Measurements from ENCODE around the gene GOLGA6L2.

The GOLGA6L2 gene, protein sequence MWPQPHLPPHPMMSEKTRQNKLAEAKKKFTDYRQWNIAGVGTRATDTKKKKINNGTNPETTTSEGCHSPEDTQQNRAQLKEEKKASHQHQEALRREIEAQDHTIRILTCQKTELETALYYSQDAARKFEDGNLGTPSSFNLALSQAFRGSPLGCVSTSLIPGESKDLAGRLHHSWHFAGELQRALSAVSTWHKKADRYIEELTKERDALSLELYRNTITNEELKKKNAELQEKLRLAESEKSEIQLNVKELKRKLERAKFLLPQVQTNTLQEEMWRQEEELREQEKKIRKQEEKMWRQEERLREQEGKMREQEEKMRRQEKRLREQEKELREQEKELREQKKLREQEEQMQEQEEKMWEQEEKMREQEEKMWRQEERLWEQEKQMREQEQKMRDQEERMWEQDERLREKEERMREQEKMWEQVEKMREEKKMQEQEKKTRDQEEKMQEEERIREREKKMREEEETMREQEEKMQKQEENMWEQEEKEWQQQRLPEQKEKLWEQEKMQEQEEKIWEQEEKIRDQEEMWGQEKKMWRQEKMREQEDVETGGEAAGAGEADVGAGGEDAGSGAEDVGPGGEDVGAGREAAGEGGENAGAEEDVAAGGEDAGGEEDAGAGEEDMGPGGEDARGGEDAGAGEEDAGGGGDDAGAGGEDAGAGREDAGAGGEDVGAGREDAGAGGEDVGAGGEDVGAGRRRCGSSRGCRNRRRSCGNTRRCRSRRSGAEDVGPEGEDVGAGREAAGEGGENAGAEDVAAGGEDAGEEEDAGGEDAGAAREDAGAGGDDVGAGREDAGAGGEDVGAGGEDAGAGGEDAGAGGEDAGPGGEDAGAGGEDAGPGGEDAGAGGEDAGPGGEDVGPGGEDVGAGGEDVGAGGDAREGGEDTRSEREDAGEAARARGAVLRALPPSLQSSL

DNA sequence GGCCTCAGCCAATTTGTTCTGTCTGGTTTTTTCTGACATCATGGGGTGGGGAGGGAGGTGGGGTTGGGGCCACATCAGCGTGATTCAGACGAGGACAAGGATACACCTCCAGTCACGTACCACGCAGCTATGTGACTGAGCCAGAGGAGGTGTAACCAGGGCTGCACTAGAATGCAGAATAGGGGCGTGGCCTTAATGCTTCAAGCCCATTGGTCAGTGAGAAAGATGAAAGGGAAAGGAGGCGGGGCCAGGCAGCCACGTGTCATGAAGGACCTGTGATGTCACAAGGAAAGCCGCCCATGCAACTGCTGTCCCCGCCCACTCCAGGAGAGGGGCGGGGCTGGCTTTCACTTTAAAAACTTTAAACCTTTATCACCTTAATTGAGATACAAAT, at the start of gene GOLGA6L2:
Gene GOLGA6L2 (minus strand): TSS at position 137 of the 394 bp plus-strand sequence. CDS start 62 bp downstream, at position 75.
- no peaks in the 10 kb centered on the region for H3K9me3 Mint-ChIP-seq
- H3K27ac Mint-ChIP-seq: no peak within 1 kb of the TSS
- no peaks in the 10 kb centered on the region for H3K36me3 Mint-ChIP-seq (ENCODE audit: low read depth)
- no peaks in the 10 kb centered on the region for H3K4me1 Mint-ChIP-seq (ENCODE audit: low read depth)
- H3K27me3 Mint-ChIP-seq (ENCODE audit: low read depth): no peaks in the 10 kb centered on the region
- no peak for DNase-seq (ENCODE audit: low spot score)
- no peak within 1 kb of the TSS for H3K4me3 Mint-ChIP-seq

DNA sequence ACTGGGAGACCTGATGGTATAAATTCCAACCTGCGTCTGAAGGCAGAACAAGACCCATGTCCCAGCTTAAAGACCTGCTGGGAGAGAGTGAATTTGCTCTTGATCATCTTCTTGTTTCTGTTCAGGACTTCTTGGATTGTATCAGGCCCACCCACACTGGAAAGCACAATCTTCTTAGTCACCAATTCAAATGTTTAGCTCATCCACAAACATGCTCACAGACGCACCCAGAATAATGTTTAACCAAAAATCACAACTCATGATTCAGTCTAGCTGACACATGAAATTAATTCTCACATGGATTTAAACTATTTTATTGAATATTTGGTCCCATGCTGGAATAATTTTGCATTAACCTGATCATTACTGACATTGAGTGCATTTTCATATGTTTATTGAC, 37.8 kb upstream of the GOLGA6L2 start:
- no peak overlapping the region for H3K4me3 Mint-ChIP-seq
- H3K36me3 Mint-ChIP-seq (ENCODE audit: low read depth): no peaks in the 10 kb centered on the region
- no peaks in the 10 kb centered on the region for H3K9me3 Mint-ChIP-seq
- H3K27ac Mint-ChIP-seq: no peak overlapping the region
- H3K4me1 Mint-ChIP-seq (ENCODE audit: low read depth): no peaks in the 10 kb centered on the region
- DNase-seq (ENCODE audit: low spot score): no peak
- H3K27me3 Mint-ChIP-seq (ENCODE audit: low read depth): no peaks in the 10 kb centered on the region

DNA sequence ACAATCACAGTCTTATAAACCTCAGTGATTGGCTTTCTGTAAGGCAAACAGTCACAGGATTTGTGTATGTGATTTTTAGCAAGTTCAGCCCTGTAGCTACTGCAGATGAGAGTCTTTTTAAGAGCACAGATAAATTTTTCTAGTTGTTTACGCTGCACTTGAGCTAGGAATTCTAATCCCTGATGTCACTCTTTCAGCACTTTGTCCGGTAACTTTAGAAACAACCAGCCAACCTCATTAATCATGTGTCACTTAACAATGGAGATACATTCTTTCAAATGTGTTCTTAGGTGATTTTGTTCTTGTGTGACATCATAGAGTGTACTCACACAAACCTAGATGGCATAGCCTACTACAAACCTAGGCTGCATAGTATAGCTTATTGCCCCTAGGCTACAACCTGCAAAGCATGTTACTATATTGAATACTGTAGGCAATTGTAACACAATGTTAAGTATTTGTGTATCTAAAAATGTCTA, 36.8 kb upstream of the GOLGA6L2 start:
- Mint-ChIP-seq H3K36me3 (ENCODE audit: low read depth) (no peaks in the 10 kb centered on the region), H3K4me3 (no peak overlapping the region)

DNA sequence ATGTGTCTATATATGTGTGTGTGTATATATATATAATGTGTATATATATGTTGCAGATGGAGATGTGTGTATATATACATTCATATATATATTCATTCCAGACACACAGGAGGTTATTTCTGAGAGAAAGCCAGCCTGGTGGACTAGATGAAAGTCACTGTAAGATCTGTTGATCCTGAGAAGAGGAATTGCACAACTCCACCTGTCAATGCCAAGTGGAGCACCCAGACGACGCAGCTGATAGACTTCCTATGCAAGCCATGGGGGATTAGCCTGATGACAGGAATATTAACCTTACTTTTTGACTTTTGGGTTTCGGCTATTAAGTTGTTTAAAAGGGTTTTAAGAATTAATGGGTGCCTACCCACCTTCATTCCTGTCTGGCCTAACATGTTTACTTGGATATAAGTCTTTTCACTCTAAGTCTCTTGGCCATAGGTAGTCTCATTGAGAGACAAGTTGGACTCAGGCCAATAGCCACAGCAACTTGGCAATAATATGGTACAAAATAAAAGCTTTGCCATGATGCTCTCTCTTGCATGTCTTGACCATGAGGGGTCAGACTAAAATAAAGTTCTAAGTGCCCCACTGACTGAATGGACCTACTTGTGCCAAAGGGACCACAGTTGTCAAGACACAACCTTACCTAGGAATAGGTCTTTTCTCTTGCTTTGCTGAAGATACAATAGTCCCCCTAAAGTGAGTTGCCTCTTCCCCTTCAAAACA, 35.9 kb upstream of the GOLGA6L2 start:
- no peaks in the 10 kb centered on the region for H3K36me3 Mint-ChIP-seq (ENCODE audit: low read depth)
- no peak overlapping the region for H3K4me3 Mint-ChIP-seq
- H3K27me3 Mint-ChIP-seq (ENCODE audit: low read depth): no peaks in the 10 kb centered on the region
- DNase-seq (ENCODE audit: low spot score): no peak
- no peaks in the 10 kb centered on the region for H3K9me3 Mint-ChIP-seq
- H3K27ac Mint-ChIP-seq: no peak overlapping the region
- H3K4me1 Mint-ChIP-seq (ENCODE audit: low read depth): no peaks in the 10 kb centered on the region

More for the DNA sequence above, 36.8 kb upstream of the GOLGA6L2 start:
- DNase-seq (ENCODE audit: low spot score): no peak
- Mint-ChIP-seq H3K4me1 (ENCODE audit: low read depth) (no peaks in the 10 kb centered on the region), H3K27ac (no peak overlapping the region), H3K27me3 (ENCODE audit: low read depth) (no peaks in the 10 kb centered on the region), H3K9me3 (no peaks in the 10 kb centered on the region)

DNA sequence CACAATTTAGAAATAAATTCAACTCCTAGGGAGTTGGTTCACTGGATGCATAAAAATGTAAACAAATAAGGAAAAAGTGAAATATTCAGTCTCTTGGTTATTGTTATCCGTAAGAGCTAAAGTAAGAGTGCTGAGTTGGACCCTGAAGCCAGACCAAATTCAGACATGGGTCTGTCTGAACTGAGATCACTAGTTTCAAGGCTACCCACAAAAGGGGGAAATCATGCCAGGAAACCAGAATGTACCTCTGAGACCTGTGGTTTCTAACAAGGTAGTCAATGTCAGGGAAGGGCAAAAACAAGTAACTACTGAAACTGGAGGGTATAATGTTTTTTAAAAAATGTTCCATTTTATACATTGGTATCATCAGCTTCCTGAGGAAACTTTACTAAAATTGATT, 35.2 kb upstream of the GOLGA6L2 start:
- Mint-ChIP-seq H3K4me1 (ENCODE audit: low read depth) (no peaks in the 10 kb centered on the region), H3K36me3 (ENCODE audit: low read depth) (no peaks in the 10 kb centered on the region), H3K4me3 (no peak overlapping the region), H3K9me3 (no peaks in the 10 kb centered on the region), H3K27ac (no peak overlapping the region), H3K27me3 (ENCODE audit: low read depth) (no peaks in the 10 kb centered on the region)
- DNase-seq (ENCODE audit: low spot score): no peak

DNA sequence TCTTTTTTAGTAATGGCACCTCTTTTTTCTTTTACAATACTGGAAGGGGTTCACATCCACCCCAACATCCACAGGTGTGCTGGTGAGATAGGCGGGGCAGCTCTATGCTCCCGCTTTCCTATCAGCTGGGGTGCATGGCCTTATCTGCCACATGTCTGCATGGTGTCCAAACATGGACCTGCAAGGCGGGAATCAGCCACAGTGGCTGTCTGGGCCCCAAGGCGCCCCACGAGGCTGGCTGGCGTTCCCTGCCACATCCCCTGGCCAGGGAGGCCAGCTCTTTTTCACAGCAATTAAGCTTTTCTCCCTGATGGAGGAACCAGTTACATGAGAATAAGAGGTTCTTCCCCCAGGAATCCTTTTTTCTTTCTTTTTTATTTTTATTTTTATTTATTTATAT, 30.9 kb upstream of the GOLGA6L2 start:
- Mint-ChIP-seq H3K4me1 (ENCODE audit: low read depth) (no peaks in the 10 kb centered on the region), H3K4me3 (no peak overlapping the region), H3K9me3 (no peaks in the 10 kb centered on the region), H3K27ac (no peak overlapping the region), H3K27me3 (ENCODE audit: low read depth) (no peaks in the 10 kb centered on the region), H3K36me3 (ENCODE audit: low read depth) (no peaks in the 10 kb centered on the region)
- no peak for DNase-seq (ENCODE audit: low spot score)

DNA sequence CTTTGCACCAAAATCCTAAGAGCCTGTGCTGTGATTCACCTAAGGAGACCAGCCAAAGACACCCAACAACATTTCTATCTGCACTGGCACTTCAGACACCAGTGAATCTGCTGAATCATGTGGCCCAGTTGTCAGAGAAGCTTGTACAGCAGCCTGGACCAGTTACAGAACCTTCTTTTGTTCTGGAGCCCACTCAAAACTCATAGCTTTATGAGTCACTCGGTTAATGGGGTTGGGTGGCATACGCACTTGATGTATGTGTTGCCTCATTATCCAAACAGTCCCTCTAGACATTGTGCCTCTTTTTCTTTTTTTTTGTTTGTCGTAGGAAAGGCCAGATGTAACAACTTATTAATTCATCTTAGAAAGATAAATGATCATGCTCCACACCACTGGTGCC, 25.6 kb upstream of the GOLGA6L2 start:
- Mint-ChIP-seq H3K36me3 (ENCODE audit: low read depth) (no peaks in the 10 kb centered on the region), H3K27ac (no peak overlapping the region), H3K27me3 (ENCODE audit: low read depth) (no peaks in the 10 kb centered on the region), H3K4me1 (ENCODE audit: low read depth) (no peaks in the 10 kb centered on the region), H3K9me3 (no peaks in the 10 kb centered on the region), H3K4me3 (no peak overlapping the region)
- no peak for DNase-seq (ENCODE audit: low spot score)

DNA sequence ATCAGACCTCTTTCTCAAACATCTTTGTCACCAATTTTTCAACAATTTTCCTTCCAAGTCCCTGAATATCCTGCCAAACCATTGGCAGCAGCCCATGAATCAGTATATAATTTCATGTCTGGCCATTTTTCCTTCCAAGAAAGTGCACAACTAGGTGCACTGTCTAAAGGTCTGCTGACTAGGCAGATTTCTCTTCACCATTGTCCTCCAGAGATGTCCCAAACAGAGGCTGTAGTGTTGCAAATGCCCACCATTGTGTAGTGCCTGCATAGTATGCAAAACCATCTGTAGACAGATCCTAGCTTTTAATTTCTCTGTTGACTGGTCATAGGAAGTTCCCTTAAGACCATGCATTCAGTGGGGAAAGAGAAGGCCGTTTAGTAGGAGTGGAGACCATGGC, 25.0 kb upstream of the GOLGA6L2 start:
- H3K27me3 Mint-ChIP-seq (ENCODE audit: low read depth): no peaks in the 10 kb centered on the region
- no peaks in the 10 kb centered on the region for H3K9me3 Mint-ChIP-seq
- H3K4me3 Mint-ChIP-seq: no peak overlapping the region
- H3K4me1 Mint-ChIP-seq (ENCODE audit: low read depth): no peaks in the 10 kb centered on the region
- no peaks in the 10 kb centered on the region for H3K36me3 Mint-ChIP-seq (ENCODE audit: low read depth)
- no peak overlapping the region for H3K27ac Mint-ChIP-seq
- no peak for DNase-seq (ENCODE audit: low spot score)

DNA sequence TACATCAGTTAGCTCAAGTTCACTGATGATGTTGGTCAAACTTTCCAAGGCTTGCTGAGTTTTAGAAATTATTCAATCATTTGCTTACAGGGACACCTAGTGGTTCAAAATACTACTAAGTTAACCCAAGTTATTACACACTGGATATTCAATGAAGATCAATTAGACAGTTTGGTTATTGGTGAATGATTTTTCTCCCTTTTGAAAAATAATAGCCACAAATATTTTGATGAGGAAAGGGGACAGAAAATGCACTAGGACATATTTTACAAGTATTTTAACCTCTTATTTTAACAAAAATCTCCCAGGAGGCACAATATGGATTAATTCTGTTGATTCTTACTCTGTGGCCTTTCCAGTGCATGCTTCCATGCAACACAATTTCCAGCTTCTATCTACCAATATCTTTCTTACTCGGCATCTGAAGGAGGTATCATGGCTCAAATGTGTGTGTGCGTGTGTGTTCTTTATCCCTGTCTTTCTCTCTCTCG, 20.1 kb upstream of the GOLGA6L2 start:
- Mint-ChIP-seq H3K4me1 (ENCODE audit: low read depth) (no peaks in the 10 kb centered on the region), H3K4me3 (no peak overlapping the region), H3K36me3 (ENCODE audit: low read depth) (no peaks in the 10 kb centered on the region), H3K9me3 (no peaks in the 10 kb centered on the region), H3K27ac (no peak overlapping the region), H3K27me3 (ENCODE audit: low read depth) (no peaks in the 10 kb centered on the region)
- DNase-seq (ENCODE audit: low spot score): no peak

DNA sequence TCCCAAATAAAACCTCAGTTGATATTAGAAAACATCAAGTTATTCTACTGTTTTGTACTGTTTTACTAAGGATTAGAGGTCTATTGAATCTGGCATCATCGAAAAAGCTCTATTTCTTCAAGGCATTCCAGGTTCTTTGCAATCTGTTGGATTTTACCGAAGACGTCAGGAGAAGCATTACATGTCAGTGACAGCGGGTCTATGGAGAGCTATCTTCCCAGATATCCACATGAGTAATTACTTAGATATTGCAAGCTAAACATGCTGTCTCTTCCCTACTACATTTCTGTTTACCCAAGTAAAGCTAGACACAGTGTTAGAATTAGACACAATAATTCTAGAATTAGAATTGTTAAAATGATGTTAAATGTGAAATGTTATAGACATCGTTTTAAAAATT, 10.8 kb upstream of the GOLGA6L2 start:
- Mint-ChIP-seq H3K9me3 (no peaks in the 10 kb centered on the region), H3K27me3 (ENCODE audit: low read depth) (no peaks in the 10 kb centered on the region), H3K27ac (no peak overlapping the region), H3K4me3 (no peak overlapping the region), H3K36me3 (ENCODE audit: low read depth) (no peaks in the 10 kb centered on the region), H3K4me1 (ENCODE audit: low read depth) (no peaks in the 10 kb centered on the region)
- no peak for DNase-seq (ENCODE audit: low spot score)

DNA sequence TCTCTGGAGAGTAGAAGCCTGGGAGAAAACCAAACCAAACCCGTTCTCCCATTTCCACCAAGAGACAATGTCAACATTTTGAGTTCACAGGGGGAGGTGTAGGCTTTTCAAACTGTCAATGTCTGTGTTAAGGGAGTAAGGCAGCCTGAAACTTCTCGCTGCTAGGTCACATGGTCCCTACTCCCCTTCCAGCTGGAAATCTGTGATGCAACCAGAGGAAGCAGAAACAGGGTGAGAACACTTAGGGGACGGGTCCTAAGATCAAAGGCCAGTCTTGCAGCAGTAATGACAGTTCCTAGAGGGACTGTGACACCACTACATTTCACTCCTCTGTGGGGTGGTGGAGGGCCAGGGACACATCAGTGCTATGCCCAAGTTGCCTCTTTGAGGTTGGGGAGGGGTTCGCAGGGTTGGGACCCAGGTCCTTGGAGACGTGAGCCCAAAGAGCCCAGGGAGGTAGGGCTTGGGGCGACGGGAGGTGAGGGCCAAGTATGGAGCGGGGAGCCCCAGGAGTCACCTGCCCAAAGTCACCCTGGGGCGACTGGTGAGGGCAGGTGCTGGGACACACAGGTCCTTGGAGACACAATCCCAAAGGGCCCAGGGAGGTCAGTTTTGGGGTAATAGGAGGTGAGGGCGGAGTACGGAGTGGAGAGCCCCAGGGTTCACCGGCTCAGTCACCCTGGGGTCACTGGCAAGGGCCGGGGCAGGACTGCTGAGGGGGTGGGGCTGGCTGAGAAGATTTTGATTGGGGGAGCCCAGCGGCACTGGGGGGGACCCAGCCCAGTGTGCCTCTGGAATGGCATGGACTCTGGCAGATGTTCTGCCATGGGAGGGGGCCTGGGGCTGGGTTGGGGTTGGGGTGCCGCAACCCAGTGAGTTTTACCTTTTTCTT, 582 bp downstream of the GOLGA6L2 start:
- no peak for DNase-seq (ENCODE audit: low spot score)
- H3K9me3 Mint-ChIP-seq: no peaks in the 10 kb centered on the region
- H3K4me1 Mint-ChIP-seq (ENCODE audit: low read depth): no peaks in the 10 kb centered on the region
- H3K36me3 Mint-ChIP-seq (ENCODE audit: low read depth): no peaks in the 10 kb centered on the region
- no peaks in the 10 kb centered on the region for H3K27me3 Mint-ChIP-seq (ENCODE audit: low read depth)
- H3K4me3 Mint-ChIP-seq: no peak overlapping the region
- H3K27ac Mint-ChIP-seq: no peak overlapping the region

DNA sequence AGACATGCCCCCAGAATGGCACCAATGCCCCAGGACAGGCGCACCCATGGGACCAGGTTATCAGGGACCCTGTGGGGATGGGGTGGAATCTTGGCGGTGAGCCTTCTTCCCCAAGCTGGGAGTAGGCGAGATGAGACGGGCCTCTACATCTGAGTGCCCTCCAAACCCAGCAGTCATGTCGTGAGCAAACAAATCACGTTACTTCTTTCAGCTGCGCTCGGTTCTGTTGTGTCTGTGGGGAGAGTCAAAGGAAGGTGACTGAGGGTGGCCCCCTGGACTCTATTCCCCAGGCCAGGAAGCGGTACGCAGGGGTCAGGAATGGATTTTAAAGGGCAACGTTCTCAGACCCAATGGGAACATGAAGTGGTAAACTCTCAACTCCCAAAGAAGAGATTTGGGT, 2.8 kb downstream of the GOLGA6L2 start:
- H3K9me3 Mint-ChIP-seq: no peaks in the 10 kb centered on the region
- no peaks in the 10 kb centered on the region for H3K27me3 Mint-ChIP-seq (ENCODE audit: low read depth)
- DNase-seq (ENCODE audit: low spot score): no peak
- no peaks in the 10 kb centered on the region for H3K4me1 Mint-ChIP-seq (ENCODE audit: low read depth)
- no peak overlapping the region for H3K27ac Mint-ChIP-seq
- no peak overlapping the region for H3K4me3 Mint-ChIP-seq
- H3K36me3 Mint-ChIP-seq (ENCODE audit: low read depth): no peaks in the 10 kb centered on the region

DNA sequence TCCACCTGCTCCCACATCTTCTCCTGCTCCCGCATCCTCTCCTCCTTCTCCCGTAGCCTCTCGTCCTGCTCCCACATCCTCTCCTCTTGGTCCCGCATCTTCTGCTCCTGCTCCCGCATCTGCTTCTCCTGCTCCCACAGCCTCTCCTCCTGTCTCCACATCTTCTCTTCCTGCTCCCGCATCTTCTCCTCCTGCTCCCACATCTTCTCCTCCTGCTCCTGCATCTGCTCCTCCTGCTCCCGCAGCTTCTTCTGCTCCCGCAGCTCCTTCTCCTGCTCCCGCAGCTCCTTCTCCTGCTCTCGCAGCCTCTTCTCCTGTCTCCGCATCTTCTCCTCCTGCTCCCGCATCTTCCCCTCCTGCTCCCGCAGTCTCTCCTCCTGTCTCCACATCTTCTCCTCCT, 5.8 kb downstream of the GOLGA6L2 start:
- Mint-ChIP-seq H3K36me3 (ENCODE audit: low read depth) (no peaks in the 10 kb centered on the region), H3K27ac (no peak overlapping the region), H3K4me1 (ENCODE audit: low read depth) (no peaks in the 10 kb centered on the region), H3K9me3 (no peaks in the 10 kb centered on the region), H3K27me3 (ENCODE audit: low read depth) (no peaks in the 10 kb centered on the region), H3K4me3 (no peak overlapping the region)
- DNase-seq (ENCODE audit: low spot score): no peak
